HFF-Myc (cell line): ENCODE results near the gene ISY1.
A peak's percentile ranks its signal among the peaks of the same experiment; 100 is the strongest.
"Not testable (repeated sequence)": the region's sequence is repeated elsewhere in the genome, so short reads cannot be mapped to it uniquely, and the experiment has no call there.

Experiments used
- DNase-seq: peaks from one replicate; pipeline ENCODE4 v3.0.0-alpha.2; 2011; ENCODE audit warnings: low read depth; ENCODE audit errors: extremely low read depth
- H3K4me3 ChIP-seq: replicated peaks from 2 replicates; pipeline ENCODE4 v1.5.1; 2011; ENCODE audit warnings: low read depth, mild to moderate bottlenecking, control low read depth, low read length
- TF ChIP-seq, protein P1 (sequence below): IDR thresholded peaks from 2 replicates; pipeline ENCODE4 v1.5.1; 2012; ENCODE audit warnings: mild to moderate bottlenecking, low read depth, low read length, control low read depth; ENCODE audit errors: missing control alignments

ISY1 gene

DNA sequence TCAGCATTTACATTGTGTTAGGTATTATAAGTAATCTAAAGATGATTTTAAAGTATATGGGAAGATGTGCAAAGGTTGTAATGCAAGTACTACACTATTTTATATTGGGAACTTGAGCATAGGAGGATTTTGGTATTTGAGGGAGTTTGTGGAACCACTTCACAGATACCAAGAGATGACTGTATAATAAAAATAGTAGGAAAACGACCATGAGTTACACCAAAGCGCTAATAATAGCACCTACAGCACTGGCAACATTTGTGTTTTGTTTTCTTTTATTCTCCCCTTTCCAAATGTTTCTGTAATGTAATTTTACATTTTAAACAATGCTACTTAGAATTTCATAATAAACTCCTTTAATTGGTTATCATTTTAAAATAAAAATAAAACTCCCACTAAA, 12.3 kb upstream of the ISY1 start:
- no peak overlapping the region for H3K4me3 ChIP-seq

DNA sequence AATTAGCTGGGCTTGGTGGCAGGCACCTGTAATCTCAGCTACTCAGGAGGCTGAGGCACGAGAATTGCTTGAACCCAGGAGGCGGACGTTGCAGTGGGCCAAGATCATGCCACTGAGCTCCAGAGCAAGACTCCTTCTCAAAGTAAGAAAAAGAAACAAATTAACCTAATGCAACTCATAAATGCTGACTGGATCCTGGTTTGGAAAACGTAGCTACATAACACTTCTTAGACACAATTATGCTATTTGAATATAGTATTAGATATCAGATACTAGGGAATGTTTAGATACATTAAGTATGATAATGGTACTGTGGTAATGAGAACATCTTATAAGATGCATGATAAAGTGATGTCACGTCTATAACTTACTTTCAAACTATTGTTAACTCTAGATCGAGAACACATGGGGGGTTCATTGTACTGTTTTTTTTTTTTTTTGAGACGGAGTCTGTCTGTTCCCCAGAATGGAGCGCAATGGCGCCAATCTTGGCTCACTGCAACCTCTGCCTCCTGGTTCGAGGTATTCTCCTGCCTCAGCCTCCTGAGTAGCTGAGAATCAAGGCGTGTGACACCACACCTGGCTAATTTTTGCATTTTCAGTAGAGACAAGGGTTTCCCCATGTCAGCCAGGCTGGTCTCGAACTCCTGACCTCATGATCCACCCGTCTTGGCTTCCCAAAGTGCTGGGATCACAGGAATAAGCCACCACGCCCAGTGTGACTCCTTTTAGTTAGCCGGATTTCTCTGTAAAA, 5.9 kb upstream of the ISY1 start:
- no peak overlapping the region for H3K4me3 ChIP-seq
- DNase-seq, result no peak

More for the DNA sequence above, 12.3 kb upstream of the ISY1 start:
- no peak for DNase-seq
- TF ChIP-seq, protein P1, sequence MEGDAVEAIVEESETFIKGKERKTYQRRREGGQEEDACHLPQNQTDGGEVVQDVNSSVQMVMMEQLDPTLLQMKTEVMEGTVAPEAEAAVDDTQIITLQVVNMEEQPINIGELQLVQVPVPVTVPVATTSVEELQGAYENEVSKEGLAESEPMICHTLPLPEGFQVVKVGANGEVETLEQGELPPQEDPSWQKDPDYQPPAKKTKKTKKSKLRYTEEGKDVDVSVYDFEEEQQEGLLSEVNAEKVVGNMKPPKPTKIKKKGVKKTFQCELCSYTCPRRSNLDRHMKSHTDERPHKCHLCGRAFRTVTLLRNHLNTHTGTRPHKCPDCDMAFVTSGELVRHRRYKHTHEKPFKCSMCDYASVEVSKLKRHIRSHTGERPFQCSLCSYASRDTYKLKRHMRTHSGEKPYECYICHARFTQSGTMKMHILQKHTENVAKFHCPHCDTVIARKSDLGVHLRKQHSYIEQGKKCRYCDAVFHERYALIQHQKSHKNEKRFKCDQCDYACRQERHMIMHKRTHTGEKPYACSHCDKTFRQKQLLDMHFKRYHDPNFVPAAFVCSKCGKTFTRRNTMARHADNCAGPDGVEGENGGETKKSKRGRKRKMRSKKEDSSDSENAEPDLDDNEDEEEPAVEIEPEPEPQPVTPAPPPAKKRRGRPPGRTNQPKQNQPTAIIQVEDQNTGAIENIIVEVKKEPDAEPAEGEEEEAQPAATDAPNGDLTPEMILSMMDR, result no peak

DNA sequence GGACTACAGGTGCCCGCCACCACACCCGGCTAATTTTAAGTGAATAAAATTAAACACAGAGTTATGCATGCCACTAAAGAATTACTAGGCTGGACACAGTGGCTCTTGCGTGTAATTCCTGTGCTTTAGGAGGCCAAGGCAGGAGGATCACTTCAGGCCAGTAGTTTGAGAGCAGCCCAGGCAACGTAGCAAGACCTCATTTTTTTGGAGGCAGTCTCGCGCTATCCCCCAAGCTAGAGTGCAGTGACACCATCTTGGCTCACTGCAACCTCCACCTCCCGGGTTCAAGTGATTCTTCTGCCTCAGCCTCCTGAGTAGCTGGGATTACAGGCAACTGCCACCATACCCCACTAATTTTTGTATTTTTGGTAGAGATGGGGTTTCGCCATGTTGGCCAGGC, 4.7 kb upstream of the ISY1 start:
- DNase-seq, H3K4me3 ChIP-seq: not testable (repeated sequence)

More for the DNA sequence above, 5.9 kb upstream of the ISY1 start:
- TF ChIP-seq, protein P1, result no peak

DNA sequence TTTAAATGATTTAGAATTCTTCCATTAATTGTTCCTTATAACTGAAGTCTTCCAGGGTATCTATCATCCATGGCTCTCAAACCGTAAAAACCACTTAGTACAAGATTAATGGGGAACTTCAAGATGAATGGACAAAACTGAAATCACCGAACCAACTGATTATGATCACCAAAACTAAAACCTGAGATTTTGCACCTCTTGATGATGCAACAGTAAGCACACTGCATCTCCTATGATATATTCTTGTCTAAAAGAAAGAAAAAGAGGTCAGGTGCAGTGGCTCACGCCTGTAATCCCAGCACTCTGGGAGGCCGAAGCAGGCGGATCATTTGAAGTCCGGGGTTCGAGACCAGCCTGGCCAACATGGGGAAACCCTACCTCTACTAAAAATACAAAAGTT, 3.6 kb upstream of the ISY1 start:
- TF ChIP-seq, protein P1, result no peak
- H3K4me3 ChIP-seq, result no peak overlapping the region
- DNase-seq, result no peak

DNA sequence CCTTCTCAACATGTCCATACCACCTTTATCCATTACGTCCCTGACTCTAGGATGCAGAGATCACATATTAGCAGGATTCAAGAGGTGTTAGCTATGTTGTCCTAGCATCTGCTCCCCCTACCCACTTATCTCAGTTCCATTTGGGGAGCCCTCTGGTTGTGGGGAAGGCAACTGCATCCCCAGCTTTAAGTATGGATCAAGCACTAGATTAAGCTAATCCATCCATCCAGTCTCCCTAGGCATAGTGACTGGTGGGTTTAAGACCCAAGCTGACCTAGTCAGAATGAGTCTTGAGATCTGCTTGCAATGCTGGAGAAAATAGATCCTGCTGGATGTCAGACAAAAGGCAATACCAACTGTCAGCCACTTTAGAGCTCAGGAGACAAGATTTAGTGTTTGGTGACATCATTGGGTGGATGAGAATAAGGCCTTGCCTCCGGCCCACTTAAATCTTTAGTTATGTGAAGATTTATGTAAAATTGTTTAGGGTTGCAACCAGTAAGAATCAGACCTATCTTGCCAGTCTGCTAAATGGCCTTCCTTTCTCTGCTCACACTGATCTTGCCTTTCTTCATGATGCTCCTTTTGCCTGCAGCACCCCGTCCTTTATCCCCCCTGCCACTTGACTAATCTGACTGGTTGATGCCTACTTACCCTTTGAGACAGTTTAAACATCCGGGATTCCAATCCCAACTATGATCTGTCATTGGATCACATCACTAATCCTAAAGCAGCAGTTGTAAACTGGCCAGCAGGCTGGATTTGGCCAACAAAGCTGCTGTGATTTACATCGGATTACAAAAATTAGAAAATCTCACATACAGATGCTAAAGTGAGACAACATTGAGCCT, 2.1 kb upstream of the ISY1 start:
- peak overlapping the region; percentile 95 for H3K4me3 ChIP-seq
- TF ChIP-seq, protein P1, result peak; percentile 33
- no peak for DNase-seq

DNA sequence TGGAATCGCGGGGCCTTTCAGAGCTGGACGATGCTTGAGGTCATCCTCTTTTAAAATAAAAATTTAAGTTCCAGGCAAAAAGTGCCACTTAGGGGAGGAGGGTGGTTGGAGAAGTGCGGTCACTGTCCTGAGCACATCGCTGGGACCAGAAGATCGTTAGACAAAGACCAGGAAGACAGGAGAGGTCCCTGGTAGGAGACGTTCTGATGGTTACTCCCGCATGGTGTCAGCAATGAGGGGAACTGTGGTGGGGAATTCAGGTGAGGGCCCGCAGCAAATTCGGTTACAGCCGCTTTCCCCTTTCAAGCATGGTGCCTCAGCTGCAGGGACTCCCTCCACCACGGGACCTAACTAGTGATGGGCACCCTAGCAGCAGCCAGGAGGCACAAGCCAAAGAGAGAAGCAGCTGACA, 1.0 kb upstream of the ISY1 start:
- H3K4me3 ChIP-seq, result peak overlapping the region; percentile 95
- no peak for DNase-seq
- TF ChIP-seq, protein P1, result no peak

DNA sequence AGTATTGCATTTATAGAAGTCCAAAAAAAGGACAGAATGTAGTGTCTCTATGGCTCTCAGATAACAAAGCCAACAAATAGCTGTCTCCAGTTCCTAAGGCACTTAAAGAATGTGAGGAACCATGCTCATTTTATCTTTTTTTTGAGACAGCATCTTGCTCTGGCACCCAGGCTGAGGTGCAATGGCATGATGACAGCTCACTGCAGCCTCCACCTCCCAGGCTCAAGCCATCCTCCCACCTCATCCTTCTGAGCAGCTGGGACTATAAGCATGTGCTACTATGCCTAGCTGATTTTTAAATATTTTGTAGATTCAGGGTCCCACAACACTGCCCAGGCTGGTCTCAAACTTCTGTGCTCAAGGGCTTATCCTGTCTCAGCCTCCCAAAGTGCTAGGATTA, 16.1 kb downstream of the ISY1 start:
- DNase-seq, result no peak
- TF ChIP-seq, protein P1, result no peak
- no peak overlapping the region for H3K4me3 ChIP-seq

DNA sequence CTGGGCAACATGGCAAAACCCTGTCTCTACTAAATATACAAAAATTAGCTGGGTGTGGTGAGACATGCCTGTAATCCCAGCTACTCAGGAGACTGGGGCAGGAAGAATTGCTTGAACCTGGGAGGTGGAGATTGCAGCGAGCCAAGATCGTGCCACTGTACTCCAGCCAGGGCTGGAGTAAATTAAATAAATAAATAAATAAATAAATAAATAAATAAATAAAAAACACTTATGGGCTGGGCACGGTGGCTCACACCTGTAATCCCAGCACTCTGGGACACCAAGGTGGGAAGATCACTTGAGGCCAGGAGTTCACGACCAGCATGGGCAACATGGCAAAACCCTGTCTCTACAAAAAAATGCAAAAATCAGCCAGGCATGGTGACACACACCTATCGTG, 19.9 kb downstream of the ISY1 start:
- not testable (repeated sequence) for DNase-seq

More for the DNA sequence above, 19.9 kb downstream of the ISY1 start:
- not testable (repeated sequence) for H3K4me3 ChIP-seq
